Liver (tissue), 9 donors: Measurements from ENCODE around the gene ARID3C. TPM values are rescaled to one million over a fixed set of nuclear protein-coding genes. Genes with fewer than 3 reads are reported as not detected.

Experiments
- DNase-seq: peaks from one replicate; pipeline ENCODE4 v3.0.0-alpha.2; 2017; ENCODE audit warnings: low spot score
- H3K27ac ChIP-seq, 2 donors: one replicate each; pipeline ENCODE4 v1.7.0; 2013; ENCODE audit warnings: inconsistent platforms in 2 of 2, low read length in 2 of 2, control low read depth in 1 of 2, low read depth in 1 of 2, mild to moderate bottlenecking in 1 of 2
- H3K27me3 ChIP-seq, 4 donors: one replicate each; pipeline versions ENCODE4 v1.6.1 to v1.7.0; 2013; ENCODE audit warnings: low read length in 3 of 4, inconsistent platforms in 1 of 4, mild to moderate bottlenecking in 1 of 4, moderate library complexity in 1 of 4; ENCODE audit not compliant: control insufficient read depth in 4 of 4, insufficient read depth in 4 of 4
- H3K36me3 ChIP-seq, 4 donors: one replicate each; pipeline versions ENCODE4 v1.6.1 to v1.7.0; 2013; ENCODE audit warnings: low read length in 3 of 4, mild to moderate bottlenecking in 3 of 4, low read depth in 1 of 4, moderate library complexity in 1 of 4; ENCODE audit not compliant: control insufficient read depth in 4 of 4, insufficient read depth in 3 of 4
- H3K4me1 ChIP-seq, 4 donors: one replicate each; pipeline versions ENCODE4 v1.6.1 to v1.7.0; 2013; ENCODE audit warnings: low read length in 3 of 4, mild to moderate bottlenecking in 3 of 4, moderate library complexity in 1 of 4; ENCODE audit not compliant: control insufficient read depth in 4 of 4, insufficient read depth in 4 of 4
- H3K4me3 ChIP-seq, 3 donors: one replicate each; pipeline versions ENCODE4 v1.6.1 to v1.7.0; 2013; ENCODE audit warnings: low read length in 3 of 3, control low read depth in 1 of 3, low read depth in 1 of 3, mild to moderate bottlenecking in 1 of 3
- H3K9ac ChIP-seq, 2 donors: one replicate each; pipeline ENCODE4 v1.7.0; 2013; ENCODE audit warnings: low read length in 2 of 2, mild to moderate bottlenecking in 2 of 2, moderate library complexity in 2 of 2, control low read depth in 1 of 2, low read depth in 1 of 2
- H3K9me3 ChIP-seq, 4 donors: one replicate each; pipeline versions ENCODE4 v1.6.1 to v1.7.0; 2013; ENCODE audit warnings: low read length in 3 of 4; ENCODE audit not compliant: control insufficient read depth in 4 of 4
- ATF3 ChIP-seq: IDR thresholded peaks from 2 replicates; pipeline ENCODE4 v1.6.1; 2016; ENCODE audit warnings: antibody characterized with exemption
- CTCF ChIP-seq: fragments of 150-350 bp; IDR thresholded peaks from 2 replicates; pipeline ENCODE4 v1.5.1; 2017; ENCODE audit warnings: improper control_type of control experiment, low read depth, low read length; ENCODE audit not compliant: missing input control
- FOXA1 ChIP-seq: IDR thresholded peaks from 2 replicates; pipeline ENCODE4 v1.6.1; 2016; ENCODE audit warnings: antibody characterized with exemption
- FOXA2 ChIP-seq: IDR thresholded peaks from 2 replicates; pipeline ENCODE4 v1.6.1; 2016; ENCODE audit warnings: antibody characterized with exemption
- HNF4A ChIP-seq, 2 donors: conservative IDR thresholded peaks; 2 replicates each; pipeline ENCODE4 v1.6.1; 2016; ENCODE audit warnings: antibody characterized with exemption in 2 of 2, mild to moderate bottlenecking in 2 of 2
- HNF4G ChIP-seq: IDR thresholded peaks from 2 replicates; pipeline ENCODE4 v1.6.1; 2016; ENCODE audit warnings: antibody characterized with exemption
- JUND ChIP-seq, 2 donors: IDR thresholded peaks; 2 replicates each; pipeline ENCODE4 v1.6.1; 2016; ENCODE audit warnings: antibody characterized with exemption in 2 of 2
- MAX ChIP-seq: IDR thresholded peaks from 2 replicates; pipeline ENCODE4 v1.6.1; 2016; ENCODE audit warnings: antibody characterized with exemption
- NR2F2 ChIP-seq: IDR thresholded peaks from 2 replicates; pipeline ENCODE4 v1.6.1; 2016; ENCODE audit warnings: antibody characterized with exemption
- RAD21 ChIP-seq, 2 donors: IDR thresholded peaks; 2 replicates each; pipeline ENCODE4 v1.6.1; 2016; ENCODE audit warnings: antibody characterized with exemption in 2 of 2, mild to moderate bottlenecking in 2 of 2
- REST ChIP-seq: IDR thresholded peaks from 2 replicates; pipeline ENCODE4 v1.6.1; 2016; ENCODE audit warnings: antibody characterized with exemption, mild to moderate bottlenecking
- RXRA ChIP-seq, 2 donors: IDR thresholded peaks; 2 replicates each; pipeline ENCODE4 v1.6.1; 2017 to 2018; ENCODE audit warnings: antibody characterized with exemption in 2 of 2, mild to moderate bottlenecking in 1 of 2
- SP1 ChIP-seq: IDR thresholded peaks from 2 replicates; pipeline ENCODE4 v1.6.1; 2018; ENCODE audit warnings: antibody characterized with exemption, mild to moderate bottlenecking
- TAF1 ChIP-seq: conservative IDR thresholded peaks from 2 replicates; pipeline ENCODE4 v1.6.1; 2016; ENCODE audit warnings: antibody characterized with exemption, mild to moderate bottlenecking
- YY1 ChIP-seq: IDR thresholded peaks from 2 replicates; pipeline ENCODE4 v1.6.1; 2016; ENCODE audit warnings: antibody characterized with exemption, mild to moderate bottlenecking
- WGBS: extraction: QIAGEN DNeasy Blood & Tissue Kit; methylation state at CpG from one replicate; pipeline ENCODE4 v1.1.7; 2013; 5-methylcytosine and 5-hydroxymethylcytosine counted together
- polyA plus RNA-seq, 2 donors: library from polyadenylated mRNA; stranded (reverse) in 1 of 2; unstranded in 1 of 2; fragments of 200-250 nt in 1 of 2; fragments of >200 nt in 1 of 2; fragmentation: Nextera tagmentation in 1 of 2; extraction: Ambion mirVana in 1 of 2; gene quantifications; one replicate each; pipeline versions ENCODE4 v1.2.1 to v1.2.3, GENCODE V29; 2013 to 2015
- total RNA-seq, 2 donors: library from RNA; depleted of rRNA; stranded (reverse); fragments of >200 nt; gene quantifications; one replicate each; pipeline ENCODE4 v1.2.3, GENCODE V29; 2014
- donor health status: healthy.
- donor health status: healthy.
- donor health status: healthy.
- donor health status: healthy.
- donor health status: healthy.

Gene ARID3C
- total and polyA plus RNA-seq, 4 donors: 0.58 to 2.6 (median 1.7) TPM

GRCh38 chr9:34627716-34628655 lies 880 bp downstream of the ARID3C start:
- H3K27ac ChIP-seq: no peak overlapping the region
- H3K4me3 ChIP-seq: peak overlapping the region in 2 of 3 donors; percentile 52 to 54
- H3K9me3 ChIP-seq: no peaks in the 10 kb centered on the region
- no peak overlapping the region for H3K9ac ChIP-seq
- DNase-seq: no peak
- no peaks in the 10 kb centered on the region for H3K27me3 ChIP-seq
- TF ChIP-seq NR2F2 (no peak), FOXA1 (no peak), JUND (IDR thresholded peaks at IDR 0.05) (no peak), MAX (no peak), ATF3 (no peak), HNF4G (no peak), SP1 (no peak)
- WGBS: 62% methylated on average over 20 of the region's 20 CpGs
- H3K36me3 ChIP-seq: no peaks in the 10 kb centered on the region
- H3K4me1 ChIP-seq: peaks cover 6 to 52% (median 45%) of the 10 kb centered on the region in 4 donors

GRCh38 chr9:34625186-34625486 lies 3.7 kb downstream of the ARID3C start:
- Histone ChIP-seq H3K4me3 (no peak overlapping the region), H3K9me3 (no peaks in the 10 kb centered on the region), H3K27me3 (no peaks in the 10 kb centered on the region), H3K9ac (no peak overlapping the region), H3K4me1 (peaks cover 3 to 24% (median 19%) of the 10 kb centered on the region in 4 donors), H3K27ac (no peak overlapping the region), H3K36me3 (no peaks in the 10 kb centered on the region)
- WGBS: 80% methylated on average over 3 of the region's 3 CpGs
- DNase-seq: no peak
- TF ChIP-seq FOXA2 (no peak), REST (no peak)

GRCh38 chr9:34624475-34625185 lies 4.2 kb downstream of the ARID3C start:
- Histone ChIP-seq H3K36me3 (no peaks in the 10 kb centered on the region), H3K4me3 (no peak overlapping the region), H3K9ac (no peak overlapping the region), H3K4me1 (peaks cover 3 to 22% (median 18%) of the 10 kb centered on the region in 4 donors), H3K27me3 (no peaks in the 10 kb centered on the region), H3K9me3 (no peaks in the 10 kb centered on the region), H3K27ac (no peak overlapping the region)
- no peak for DNase-seq
- 64% methylated on average over 39 of the region's 39 CpGs for WGBS
- TF ChIP-seq NR2F2 (no peak), RXRA (IDR thresholded peaks at IDR 0.05) (no peak), CTCF (no peak), REST (no peak), YY1 (no peak), SP1 (no peak), TAF1 (no peak), RAD21 (IDR thresholded peaks at IDR 0.05) (no peak), MAX (no peak), FOXA2 (no peak), ATF3 (no peak), HNF4A (conservative IDR thresholded peaks at IDR 0.05) (no peak)
